GM20000 (cell line): ENCODE results near the gene OBSL1.

ENCODE experiments used
- DNase-seq: peaks from one replicate; pipeline ENCODE4 v3.0.0; 2012; ENCODE audit warnings: low spot score
- TF ChIP-seq, protein P1 (sequence below): IDR thresholded peaks from 2 replicates; pipeline ENCODE4 v1.5.1; 2012; ENCODE audit warnings: mild to moderate bottlenecking, control low read depth; ENCODE audit errors: extremely low read depth, missing control alignments

The OBSL1 gene

DNA sequence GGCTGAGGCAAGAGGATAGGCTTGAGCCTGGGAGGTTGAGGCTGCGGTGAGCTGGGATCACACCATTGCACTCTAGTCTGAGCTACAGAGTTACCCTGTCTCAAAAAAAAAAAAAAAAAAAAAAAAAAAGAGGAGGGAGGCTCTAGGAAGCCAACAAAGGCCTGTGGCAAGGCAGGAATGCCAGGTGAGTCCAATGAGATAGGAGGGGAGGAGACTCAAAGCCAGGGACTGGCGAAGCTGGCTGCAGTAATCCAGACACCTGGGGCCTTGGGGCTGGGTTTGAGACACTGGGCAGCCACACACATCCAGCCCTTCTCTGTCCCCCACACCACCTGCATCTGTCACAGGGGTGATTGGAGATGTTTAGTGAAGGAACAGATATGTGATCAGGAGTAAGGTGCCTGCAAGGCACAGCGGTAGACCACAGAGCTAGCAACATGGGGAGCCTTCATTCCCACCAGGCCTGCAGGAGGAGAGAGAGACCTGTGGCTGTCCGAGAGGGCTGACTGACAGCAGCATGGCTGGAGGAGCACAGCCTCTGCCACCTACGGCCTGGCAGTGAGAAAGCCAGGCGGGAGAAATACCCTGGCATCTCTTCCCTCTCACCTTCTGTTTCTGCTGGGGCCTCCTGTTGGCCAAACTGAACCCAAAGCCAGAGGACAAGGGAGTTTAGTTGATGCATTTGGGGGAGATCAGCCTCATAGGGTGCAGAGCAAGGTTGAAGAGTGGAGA, 37.2 kb downstream of the OBSL1 start:
- TF ChIP-seq, protein P1, sequence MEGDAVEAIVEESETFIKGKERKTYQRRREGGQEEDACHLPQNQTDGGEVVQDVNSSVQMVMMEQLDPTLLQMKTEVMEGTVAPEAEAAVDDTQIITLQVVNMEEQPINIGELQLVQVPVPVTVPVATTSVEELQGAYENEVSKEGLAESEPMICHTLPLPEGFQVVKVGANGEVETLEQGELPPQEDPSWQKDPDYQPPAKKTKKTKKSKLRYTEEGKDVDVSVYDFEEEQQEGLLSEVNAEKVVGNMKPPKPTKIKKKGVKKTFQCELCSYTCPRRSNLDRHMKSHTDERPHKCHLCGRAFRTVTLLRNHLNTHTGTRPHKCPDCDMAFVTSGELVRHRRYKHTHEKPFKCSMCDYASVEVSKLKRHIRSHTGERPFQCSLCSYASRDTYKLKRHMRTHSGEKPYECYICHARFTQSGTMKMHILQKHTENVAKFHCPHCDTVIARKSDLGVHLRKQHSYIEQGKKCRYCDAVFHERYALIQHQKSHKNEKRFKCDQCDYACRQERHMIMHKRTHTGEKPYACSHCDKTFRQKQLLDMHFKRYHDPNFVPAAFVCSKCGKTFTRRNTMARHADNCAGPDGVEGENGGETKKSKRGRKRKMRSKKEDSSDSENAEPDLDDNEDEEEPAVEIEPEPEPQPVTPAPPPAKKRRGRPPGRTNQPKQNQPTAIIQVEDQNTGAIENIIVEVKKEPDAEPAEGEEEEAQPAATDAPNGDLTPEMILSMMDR, result no peak
- DNase-seq, result no peak

DNA sequence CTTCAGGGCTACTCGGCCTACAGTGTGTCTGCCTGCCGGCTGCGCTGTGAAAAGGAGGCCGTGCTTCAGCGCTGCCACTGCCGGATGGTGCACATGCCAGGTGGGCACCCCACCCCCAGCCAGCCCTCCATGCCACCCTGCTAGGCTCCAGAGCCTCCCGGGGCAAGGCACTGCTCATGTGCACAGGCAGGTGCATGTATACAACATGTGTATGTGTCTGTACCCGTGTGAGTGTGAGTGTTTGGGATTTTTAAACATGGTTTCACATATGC, 39.0 kb downstream of the OBSL1 start:
- DNase-seq, result no peak
- TF ChIP-seq, protein P1, result no peak

DNA sequence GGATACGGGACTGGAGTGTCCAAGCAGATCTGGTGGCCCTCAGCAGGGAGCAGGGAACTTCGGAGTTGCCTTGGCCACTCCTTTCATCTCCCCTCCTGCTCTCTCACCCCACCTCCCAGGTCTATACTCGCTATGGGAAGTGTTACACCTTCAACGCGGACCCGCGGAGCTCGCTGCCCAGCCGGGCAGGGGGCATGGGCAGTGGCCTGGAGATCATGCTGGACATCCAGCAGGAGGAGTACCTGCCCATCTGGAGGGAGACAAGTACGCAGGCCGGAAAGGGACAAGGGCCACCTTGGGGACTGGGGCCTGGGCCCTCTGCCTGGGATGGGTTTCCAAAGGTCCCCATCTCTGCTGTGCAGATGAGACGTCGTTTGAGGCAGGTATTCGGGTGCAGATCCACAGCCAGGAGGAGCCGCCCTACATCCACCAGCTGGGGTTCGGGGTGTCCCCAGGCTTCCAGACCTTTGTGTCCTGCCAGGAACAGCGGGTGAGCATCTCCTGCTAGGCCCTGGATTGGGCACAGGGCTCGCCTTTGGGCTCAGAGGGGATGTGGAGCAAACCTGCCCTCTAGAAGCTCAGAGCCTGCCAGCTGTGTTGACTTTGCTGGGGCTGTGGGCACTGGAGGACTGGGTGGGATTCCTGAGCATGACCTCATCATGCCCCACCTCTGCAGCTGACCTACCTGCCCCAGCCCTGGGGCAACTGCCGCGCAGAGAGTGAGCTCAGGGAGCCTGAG, 39.5 kb downstream of the OBSL1 start:
- no peak for DNase-seq
- TF ChIP-seq, protein P1, result no peak

DNA sequence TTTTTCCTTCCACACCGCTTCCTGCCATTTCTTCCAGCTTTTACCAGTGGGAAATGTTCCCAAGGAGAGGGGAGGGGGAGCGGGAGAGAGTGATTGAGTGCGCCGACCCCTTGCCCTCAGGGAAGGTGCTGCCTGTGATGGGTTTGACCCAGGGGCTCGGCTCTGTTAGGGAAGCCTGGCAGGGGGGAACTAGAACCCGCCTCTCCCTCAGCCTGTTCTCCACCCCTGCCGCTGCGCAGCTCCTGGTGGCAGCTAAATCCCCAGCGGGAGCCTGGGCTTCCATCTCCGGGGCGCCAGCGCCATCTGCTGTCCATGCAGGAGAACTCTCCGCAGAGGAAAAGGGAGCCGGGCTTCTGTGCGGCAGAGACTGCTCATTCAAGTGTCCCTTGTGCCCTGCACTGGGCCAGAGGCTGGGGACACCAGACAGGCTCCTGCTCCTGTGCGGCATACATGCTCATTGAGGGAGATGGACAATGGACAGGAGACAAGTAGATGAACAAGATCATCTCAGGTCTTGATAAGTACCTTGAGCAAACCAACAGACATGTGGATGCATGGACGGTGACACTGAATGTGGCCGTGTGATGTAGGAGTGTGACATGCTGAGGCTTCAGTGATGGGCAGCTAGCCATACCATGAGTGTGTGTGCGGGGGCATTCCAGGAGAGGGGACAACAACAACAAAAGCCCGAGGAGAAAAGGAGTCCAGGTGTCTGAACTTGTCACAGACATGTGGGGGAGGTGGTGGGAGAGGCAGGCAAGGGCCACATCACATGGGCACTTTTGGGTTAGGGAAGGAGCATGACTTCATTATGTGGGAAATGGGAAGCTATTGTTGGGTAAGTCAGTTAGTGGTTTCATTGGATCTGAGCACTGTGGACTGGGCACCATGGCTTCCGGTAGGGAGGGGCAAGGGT, 41.0 kb downstream of the OBSL1 start:
- peak; percentile 93 for DNase-seq
- TF ChIP-seq, protein P1, result peak; percentile 89

DNA sequence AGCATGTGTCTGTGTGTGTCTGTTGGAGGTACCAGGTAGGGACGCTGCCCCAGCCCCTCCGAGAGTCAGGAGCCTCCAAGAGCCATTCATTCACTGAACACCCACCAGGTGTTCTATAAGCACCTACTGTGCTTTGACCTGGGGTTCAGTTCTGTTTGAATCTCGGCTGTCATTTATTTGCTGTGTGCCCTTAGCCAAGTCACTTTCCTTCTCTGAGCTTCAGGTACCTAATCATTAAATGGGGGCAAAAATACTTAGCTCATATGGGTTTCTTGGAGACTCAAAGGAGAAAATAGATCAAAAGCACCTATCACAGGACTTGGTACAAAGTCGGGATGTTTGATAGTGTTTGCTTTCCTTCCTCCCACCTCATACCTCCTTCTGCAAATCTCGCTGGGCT, 43.9 kb downstream of the OBSL1 start:
- no peak for DNase-seq
- TF ChIP-seq, protein P1, result no peak

DNA sequence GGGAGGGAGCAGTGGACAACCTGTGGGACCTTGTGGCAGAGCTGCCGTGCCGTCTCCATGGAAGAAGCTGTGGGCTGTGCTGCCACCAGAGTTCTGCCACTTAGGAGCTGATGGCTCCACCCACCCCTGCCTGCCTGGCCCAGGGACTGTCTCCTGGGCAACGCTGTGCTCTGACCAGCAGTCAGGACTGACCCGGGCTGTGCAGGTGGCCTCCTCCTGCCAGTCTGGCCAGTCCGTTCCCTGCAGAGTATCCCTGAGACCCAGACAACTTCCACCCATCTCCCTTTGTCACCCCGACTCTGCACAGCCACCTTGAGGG, 44.3 kb downstream of the OBSL1 start:
- TF ChIP-seq, protein P1, result no peak
- DNase-seq, result no peak
